Tibial nerve (tissue), 3 donors: Measurements from ENCODE around the gene SH3RF3.

Experiments used
- POLR2A ChIP-seq, 2 donors: fragments of 450-650 bp; IDR thresholded peaks; one replicate each; pipeline ENCODE4 v1.6.1; 2017; ENCODE audit warnings: antibody characterized with exemption in 2 of 2, mild to moderate bottlenecking in 2 of 2, moderate library complexity in 2 of 2
- TF ChIP-seq, protein P1 (sequence below), 5 experiments: fragments of 200-600 bp in 3 of 5; fragments of 450-650 bp in 2 of 5; sonication (generic) in 3 of 5; IDR thresholded peaks; one replicate each; pipeline ENCODE4 v1.5.1; 2016 to 2019; ENCODE audit warnings: antibody characterized with exemption in 5 of 5, mild to moderate bottlenecking in 3 of 5, moderate library complexity in 2 of 5

DNA sequence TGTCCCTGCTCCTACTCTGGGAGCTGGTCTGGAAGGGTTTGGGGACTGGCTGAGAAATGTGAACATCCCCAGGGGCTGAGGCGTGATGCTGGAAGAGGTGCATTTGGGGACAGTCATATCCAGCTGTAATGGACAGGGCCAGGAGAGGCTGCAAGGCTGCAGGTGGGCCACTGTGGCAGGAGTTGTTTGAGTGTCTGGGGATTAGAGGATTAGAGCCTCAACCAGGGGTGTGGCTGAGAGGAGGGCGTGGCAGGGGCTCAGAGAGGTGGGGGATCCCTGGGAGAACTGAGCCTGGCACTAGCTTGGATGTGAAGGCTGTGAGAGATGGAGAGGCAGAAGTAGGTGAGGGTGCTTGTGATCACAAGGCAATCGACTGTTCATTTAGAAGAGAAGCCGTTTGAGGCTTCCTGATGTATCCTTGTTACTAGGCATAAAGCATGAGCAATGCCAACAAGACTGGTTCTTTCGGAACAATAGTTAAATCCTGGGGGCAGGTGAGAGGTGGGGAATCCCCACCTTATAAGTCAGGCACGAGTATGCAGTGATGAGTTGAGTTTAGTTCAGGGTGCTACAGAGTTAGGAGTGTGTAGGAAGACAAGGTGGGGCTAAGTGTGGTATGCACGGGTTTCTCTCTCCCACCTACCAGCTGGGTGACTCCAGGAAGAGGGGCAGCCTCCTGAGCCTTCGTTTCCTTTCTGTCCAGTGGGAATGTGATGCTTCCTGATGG, 31.9 kb downstream of the SH3RF3 start:
- TF ChIP-seq, protein P1, sequence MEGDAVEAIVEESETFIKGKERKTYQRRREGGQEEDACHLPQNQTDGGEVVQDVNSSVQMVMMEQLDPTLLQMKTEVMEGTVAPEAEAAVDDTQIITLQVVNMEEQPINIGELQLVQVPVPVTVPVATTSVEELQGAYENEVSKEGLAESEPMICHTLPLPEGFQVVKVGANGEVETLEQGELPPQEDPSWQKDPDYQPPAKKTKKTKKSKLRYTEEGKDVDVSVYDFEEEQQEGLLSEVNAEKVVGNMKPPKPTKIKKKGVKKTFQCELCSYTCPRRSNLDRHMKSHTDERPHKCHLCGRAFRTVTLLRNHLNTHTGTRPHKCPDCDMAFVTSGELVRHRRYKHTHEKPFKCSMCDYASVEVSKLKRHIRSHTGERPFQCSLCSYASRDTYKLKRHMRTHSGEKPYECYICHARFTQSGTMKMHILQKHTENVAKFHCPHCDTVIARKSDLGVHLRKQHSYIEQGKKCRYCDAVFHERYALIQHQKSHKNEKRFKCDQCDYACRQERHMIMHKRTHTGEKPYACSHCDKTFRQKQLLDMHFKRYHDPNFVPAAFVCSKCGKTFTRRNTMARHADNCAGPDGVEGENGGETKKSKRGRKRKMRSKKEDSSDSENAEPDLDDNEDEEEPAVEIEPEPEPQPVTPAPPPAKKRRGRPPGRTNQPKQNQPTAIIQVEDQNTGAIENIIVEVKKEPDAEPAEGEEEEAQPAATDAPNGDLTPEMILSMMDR (IDR thresholded peaks at IDR 0.05): no peak
- no peak for TF ChIP-seq POLR2A (IDR thresholded peaks at IDR 0.05)
